Left cardiac atrium (tissue), 4 donors: ENCODE measurements around the gene OTUD5. TPM values are rescaled to one million over a fixed set of nuclear protein-coding genes. Genes with fewer than 3 reads are reported as not detected.

ENCODE experiments used
- ATAC-seq, 2 donors: fragments of 200-7000 bp; cut with Tn5 transposase; one replicate each; pipeline ENCODE4 v1.9.1; 2020; ENCODE audit warnings: mild to moderate bottlenecking in 2 of 2, moderate library complexity in 2 of 2
- DNase-seq: peaks from one replicate; pipeline ENCODE4 v3.0.0-alpha.2; 2020
- intact Hi-C, 2 donors: fragments of 100-400 bp; cut with DNase I; formaldehyde crosslinking; loops; one replicate each; pipeline versions ENCODE4 v1.14.1 to v1.15.1; 2022 to 2023
- total RNA-seq, 2 donors: library from RNA; stranded (reverse); fragmentation: NEBNext Ultra II Directional; extraction: Animal tissue kit (Norgen Biotek cat#: 25700); gene quantifications; one replicate each; pipeline ENCODE4 v1.2.1, GENCODE V29; 2021
- donor health status: DM: no; HTN: yes; CAD: no.
- donor health status: DM: no; HTN: yes; CAD: no; lungs with severe emphysema.
- donor health status: DM: yes; HTN: yes; CAD: no.
- donor health status: Dilated cardiomyopathy.

OTUD5 gene
- total RNA-seq, 2 donors from 2014 or later = 19.0 to 27.0 TPM

DNA sequence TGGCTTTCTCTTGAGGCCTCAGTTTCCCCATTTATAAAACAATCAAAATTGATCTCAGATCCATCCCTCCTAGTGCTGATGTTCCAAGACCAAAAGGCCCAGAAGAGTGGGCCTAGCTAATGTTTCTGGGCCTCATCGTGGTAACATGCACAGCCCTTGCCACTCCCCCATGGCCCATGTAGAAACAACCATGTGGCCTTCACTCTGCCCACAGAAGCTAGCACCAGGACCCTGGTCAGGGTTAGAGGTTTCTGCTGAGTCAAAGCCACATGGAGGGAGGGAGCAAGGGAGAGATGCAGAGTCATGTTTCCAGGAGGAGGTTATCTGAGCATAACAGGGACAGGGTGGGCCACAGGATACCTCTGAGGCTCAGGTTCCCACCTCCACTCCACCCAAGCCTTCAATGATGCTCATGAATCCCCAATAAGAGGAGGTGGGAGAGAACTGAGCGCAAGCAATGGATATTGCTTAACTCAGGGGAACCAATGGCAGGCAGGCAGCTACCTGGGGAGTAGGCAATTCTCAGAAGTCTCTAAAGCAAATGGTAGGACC lies 16.9 kb downstream of the OTUD5 start:
- ATAC-seq (no peak), DNase-seq (no peak)
- intact Hi-C loops = no loop called here

GRCh38 chrX:48939524-48940228 lies 17.7 kb downstream of the OTUD5 start:
- ATAC-seq (no peak), DNase-seq (no peak)
- intact Hi-C loops = no loop called here

- DNase-seq (no peak), ATAC-seq (peak in 1 of 2 donors; percentile 16)
- intact Hi-C loops = no loop called here
Observed at GRCh38 chrX:48938721-48939425, 18.5 kb downstream of the OTUD5 start.

GRCh38 chrX:48937054-48937907 lies 20.1 kb downstream of the OTUD5 start:
- DNase-seq (peak; percentile 53), ATAC-seq (peak; percentile 61 to 74)
- intact Hi-C loops = no loop called here

DNA sequence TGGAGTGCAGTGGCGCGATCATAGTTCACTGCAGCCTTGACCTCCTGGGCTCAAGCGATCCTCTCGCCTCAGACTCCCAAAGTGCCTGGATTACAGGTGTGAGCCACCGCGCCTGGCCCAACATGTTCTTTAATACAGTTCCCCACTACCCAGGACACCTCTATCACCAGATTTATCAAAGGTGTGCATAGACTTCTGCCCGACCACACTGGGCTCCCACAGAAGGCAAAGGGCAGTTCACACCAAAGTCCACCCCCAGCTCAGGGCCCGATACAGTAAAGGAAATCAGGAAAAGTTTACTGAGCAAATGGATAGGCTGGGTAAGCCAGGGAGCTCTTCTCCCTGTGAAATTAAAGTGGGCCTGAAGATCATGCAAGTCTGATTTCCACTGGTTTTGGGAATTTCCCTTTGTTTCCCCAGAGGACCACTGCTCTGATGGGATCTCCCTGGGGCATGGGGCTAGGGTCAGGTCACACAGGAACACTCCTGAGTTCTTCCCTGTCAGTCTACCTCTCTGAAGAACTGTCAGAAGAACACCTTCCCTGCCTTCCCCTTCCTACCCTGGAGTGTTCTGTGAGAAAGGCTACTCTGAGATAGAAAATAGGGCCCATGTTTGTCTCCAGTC lies 20.9 kb downstream of the OTUD5 start:
- DNase-seq (no peak), ATAC-seq (no peak)
- intact Hi-C loops = no loop called here

- ATAC-seq (no peak), DNase-seq (no peak)
- intact Hi-C loops = no loop called here
Observed at GRCh38 chrX:48935301-48935670, 22.1 kb downstream of the OTUD5 start.

DNA sequence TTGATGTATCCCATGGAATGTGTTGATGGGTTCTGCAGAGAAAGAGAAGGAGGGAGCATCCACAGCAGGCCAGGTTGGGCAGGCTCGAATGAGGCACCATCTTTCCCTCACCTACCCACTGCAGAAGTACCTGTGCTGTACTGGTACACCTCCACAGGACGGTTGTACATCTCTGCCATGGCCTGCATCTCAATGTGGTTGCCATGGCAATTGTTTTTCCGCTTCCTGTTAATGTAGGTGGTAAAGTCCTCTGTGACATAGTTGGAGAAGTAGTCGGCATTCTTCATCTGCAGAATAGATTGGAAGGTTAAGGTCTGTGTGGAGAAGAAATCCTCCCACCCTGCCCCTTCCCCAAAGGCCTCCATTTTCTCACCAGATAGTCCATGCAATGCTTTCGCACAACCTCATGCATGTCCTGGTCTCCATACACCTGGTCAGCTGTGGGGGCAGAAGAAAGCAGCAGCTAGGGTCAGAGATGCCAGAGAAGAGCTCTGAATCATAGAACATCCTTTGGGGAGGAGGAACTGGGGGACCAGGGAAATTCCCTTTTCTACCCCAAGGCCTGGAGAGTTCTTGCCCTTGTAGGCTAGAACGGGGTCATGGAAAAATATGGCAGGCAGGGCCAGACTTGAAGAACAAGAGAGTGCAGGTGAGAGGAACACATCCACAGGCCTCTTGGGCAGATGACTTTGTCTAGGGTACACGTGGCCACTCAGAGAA lies 22.7 kb downstream of the OTUD5 start:
- intact Hi-C loops = no loop called here
- ATAC-seq = no peak

GRCh38 chrX:48933757-48934156 lies 23.6 kb downstream of the OTUD5 start:
- DNase-seq = no peak
- ATAC-seq = no peak
- intact Hi-C loops = no loop called here

More for the DNA sequence above, 22.7 kb downstream of the OTUD5 start:
- no peak for DNase-seq

DNA sequence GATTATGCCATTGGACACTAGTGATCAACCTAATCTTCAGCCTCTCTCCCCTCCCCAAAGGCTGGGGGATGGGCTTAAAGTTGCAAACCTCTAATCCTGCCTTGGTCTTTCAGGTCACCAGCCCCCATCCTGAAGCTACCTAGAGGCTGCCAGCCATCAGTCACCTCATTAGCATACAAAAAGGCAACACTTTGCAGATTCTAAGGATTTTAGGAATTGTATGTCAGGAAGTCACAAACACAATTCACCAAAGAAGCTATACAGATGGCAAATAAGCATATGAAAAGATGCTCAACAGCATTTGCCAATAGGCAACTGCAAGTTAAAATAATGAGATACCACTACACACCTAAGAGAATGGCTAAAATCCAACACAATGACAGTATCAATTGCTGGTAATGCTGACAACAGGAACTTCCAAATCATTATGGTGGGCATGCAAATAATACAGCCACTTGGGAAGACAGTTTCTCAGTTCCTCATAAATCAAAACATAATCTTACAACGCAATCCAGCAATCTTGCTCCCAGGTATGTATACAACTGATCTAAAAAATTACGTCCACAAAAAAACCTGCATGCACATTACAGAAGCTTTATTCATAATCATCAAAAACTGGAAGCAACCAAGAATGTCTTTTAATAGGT lies 29.5 kb downstream of the OTUD5 start:
- ATAC-seq (no peak), DNase-seq (no peak)
- intact Hi-C loops = no loop called here

DNA sequence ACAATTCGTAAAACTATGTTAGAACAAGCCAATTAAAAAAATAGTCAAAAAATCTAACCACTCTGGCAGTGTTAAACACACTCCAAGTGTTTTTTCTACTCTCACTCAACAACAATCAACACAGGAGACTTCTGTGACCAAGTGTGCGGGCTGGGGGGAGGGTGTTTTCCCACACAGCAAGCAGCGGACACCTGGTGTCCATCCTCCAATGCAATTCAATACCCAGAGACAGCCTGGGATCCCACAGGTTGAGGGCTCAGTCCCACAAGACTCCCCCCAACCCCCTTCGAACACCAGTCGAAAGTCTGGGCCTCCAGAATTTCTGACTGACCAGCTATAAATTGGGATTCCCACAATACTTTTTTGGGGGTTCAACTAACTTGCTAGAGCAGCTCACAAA lies 30.3 kb downstream of the OTUD5 start:
- intact Hi-C loops = no loop called here
- DNase-seq (no peak), ATAC-seq (no peak)

DNA sequence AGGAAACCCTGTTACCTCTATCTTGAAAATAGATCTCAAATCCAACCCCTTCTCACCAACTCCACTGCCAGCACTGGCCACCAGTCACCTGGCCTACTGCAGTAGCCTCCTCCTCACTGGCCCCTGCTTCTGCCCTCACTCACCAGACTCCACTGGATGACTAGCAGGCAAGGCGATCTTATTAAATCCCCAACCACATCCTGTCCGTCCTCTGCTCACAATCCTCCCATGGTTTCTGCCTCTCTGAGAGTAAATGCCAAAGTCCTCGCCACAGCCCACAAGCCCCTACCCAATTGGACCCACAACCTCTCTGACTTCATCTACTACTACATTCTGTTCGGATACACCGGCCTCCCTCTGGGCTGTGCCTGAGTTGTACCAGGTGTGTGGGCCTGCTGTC lies 33.1 kb downstream of the OTUD5 start:
- ATAC-seq (no peak), DNase-seq (no peak)
- intact Hi-C loops = no loop called here

DNA sequence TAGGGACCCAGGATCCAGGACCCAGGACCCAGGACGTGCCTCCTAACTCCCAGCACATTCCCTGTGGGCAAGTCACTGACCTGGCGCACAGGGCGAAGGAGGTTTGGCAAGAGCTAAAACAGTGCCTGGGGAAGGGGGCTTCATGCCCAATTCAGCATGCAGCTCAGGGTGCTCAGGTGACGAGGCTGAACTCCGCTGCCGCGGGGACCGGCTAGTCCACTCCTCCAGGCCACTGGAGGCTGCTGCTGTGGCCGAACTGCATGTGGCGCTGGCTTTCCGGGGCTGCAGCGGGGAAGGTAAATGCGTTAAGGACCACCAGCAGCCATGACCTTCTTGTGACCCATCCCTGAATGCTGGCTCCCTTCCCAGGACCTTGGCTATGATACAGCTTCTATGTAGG lies 33.6 kb downstream of the OTUD5 start:
- intact Hi-C loops = no loop called here
- ATAC-seq (no peak), DNase-seq (no peak)

- DNase-seq = no peak
- intact Hi-C loops = no loop called here
Observed at GRCh38 chrX:48920718-48921104, 36.7 kb downstream of the OTUD5 start.

GRCh38 chrX:48919947-48920717 lies 37.3 kb downstream of the OTUD5 start:
- intact Hi-C loops = no loop called here
- no peak for ATAC-seq

More at GRCh38 chrX:48920718-48921104, 36.7 kb downstream of the OTUD5 start:
- no peak for ATAC-seq

DNA sequence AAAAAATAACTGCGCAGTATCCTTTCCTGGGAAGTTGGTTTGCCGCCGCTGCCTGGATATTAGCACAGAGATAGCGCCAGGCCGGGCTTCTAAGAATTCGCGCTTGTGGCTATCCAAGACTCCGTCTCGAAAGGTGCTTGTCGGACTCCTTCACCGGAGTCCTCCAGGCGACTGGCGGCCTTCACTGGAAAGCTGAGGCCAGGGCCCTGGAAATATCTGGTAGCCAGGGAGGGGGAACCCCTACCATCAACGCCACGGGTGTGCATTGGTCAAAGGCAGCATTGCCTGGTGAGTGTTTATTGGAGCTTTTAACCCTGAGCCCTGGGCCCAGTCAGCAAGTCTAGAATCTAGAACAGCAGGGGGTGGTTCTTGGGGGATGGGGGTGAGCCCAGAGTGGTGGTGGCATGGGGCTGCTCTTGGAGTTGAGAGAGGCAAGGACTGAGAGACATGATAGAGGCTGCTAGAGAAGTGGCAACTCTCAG lies 38.0 kb downstream of the OTUD5 start:
- DNase-seq = no peak
- intact Hi-C loops = no loop called here
- peak; percentile 8 to 21 for ATAC-seq

More at GRCh38 chrX:48919947-48920717, 37.3 kb downstream of the OTUD5 start:
- no peak for DNase-seq

- DNase-seq (peak; percentile 89), ATAC-seq (peak; percentile 90 to 93)
- intact Hi-C loops = no loop called here
Observed at GRCh38 chrX:48918643-48919340, 38.6 kb downstream of the OTUD5 start, which contains the start of gene PIM2. PIM2 (minus strand) TSS chrX:48919024; CDS start chrX:48918834, 190 bp downstream.

DNA sequence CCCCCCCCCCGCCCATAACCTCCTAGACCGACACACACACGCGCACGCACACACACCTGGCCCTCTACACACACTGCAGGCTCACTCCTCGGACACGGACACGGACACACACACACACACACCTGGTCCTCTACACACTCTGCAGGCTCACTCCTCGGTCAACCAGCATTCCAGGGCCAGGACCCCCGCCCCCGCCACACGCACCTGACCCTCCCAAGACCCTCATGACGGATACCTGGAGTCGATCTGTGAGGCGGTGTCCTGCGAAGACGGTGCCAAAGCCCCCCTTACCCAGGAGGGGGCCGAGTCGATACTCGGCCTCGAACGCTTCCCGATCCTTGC lies 39.1 kb downstream of the OTUD5 start:
- ATAC-seq (peak in 1 of 2 donors; percentile 4), DNase-seq (no peak)
- intact Hi-C loops = no loop called here
